NCI-H345 (cell line): Measurements from ENCODE around the gene CCDC54.

Source experiments
- DNase-seq: peaks from one replicate; lab custom pipeline; 2025; lab: John Stamatoyannopoulos, UW

Gene CCDC54

GRCh38 chr3:107392549-107393165 is 15.4 kb downstream of the CCDC54 start:
- DNase-seq: no peak

GRCh38 chr3:107394502-107394901 is 17.3 kb downstream of the CCDC54 start:
- no peak for DNase-seq

- DNase-seq: no peak
Observed at GRCh38 chr3:107395066-107395465, 17.8 kb downstream of the CCDC54 start.

GRCh38 chr3:107401301-107401700 is 24.1 kb downstream of the CCDC54 start:
- DNase-seq: no peak

GRCh38 chr3:107402214-107402613 is 25.0 kb downstream of the CCDC54 start:
- no peak for DNase-seq

GRCh38 chr3:107404727-107405469 is 27.7 kb downstream of the CCDC54 start:
- no peak for DNase-seq

- no peak for DNase-seq
Observed at GRCh38 chr3:107407355-107407754, 30.1 kb downstream of the CCDC54 start.

- no peak for DNase-seq
Observed at GRCh38 chr3:107408513-107408912, 31.3 kb downstream of the CCDC54 start.

GRCh38 chr3:107409365-107409764 is 32.1 kb downstream of the CCDC54 start:
- no peak for DNase-seq

GRCh38 chr3:107410606-107411005 is 33.4 kb downstream of the CCDC54 start:
- no peak for DNase-seq

- DNase-seq: no peak
Observed at GRCh38 chr3:107411056-107411455, 33.8 kb downstream of the CCDC54 start.

- no peak for DNase-seq
Observed at GRCh38 chr3:107411779-107412178, 34.5 kb downstream of the CCDC54 start.

- DNase-seq: no peak
Observed at GRCh38 chr3:107412376-107412775, 35.1 kb downstream of the CCDC54 start.

- DNase-seq: no peak
Observed at GRCh38 chr3:107413264-107413663, 36.0 kb downstream of the CCDC54 start.

- DNase-seq: no peak
Observed at GRCh38 chr3:107414325-107414964, 37.2 kb downstream of the CCDC54 start.

GRCh38 chr3:107416138-107416537 is 38.9 kb downstream of the CCDC54 start:
- DNase-seq: no peak

- DNase-seq: no peak
Observed at GRCh38 chr3:107416886-107417285, 39.6 kb downstream of the CCDC54 start.

GRCh38 chr3:107421170-107421792 is 44.0 kb downstream of the CCDC54 start:
- peak; percentile 51 for DNase-seq

- no peak for DNase-seq
Observed at GRCh38 chr3:107421881-107422280, 44.6 kb downstream of the CCDC54 start.

- DNase-seq: no peak
Observed at GRCh38 chr3:107425033-107425432, 47.8 kb downstream of the CCDC54 start.

- DNase-seq: no peak
Observed at GRCh38 chr3:107426223-107426622, 49.0 kb downstream of the CCDC54 start.
